ENCODE data around the gene SHANK1.

SHANK1 gene

DNA sequence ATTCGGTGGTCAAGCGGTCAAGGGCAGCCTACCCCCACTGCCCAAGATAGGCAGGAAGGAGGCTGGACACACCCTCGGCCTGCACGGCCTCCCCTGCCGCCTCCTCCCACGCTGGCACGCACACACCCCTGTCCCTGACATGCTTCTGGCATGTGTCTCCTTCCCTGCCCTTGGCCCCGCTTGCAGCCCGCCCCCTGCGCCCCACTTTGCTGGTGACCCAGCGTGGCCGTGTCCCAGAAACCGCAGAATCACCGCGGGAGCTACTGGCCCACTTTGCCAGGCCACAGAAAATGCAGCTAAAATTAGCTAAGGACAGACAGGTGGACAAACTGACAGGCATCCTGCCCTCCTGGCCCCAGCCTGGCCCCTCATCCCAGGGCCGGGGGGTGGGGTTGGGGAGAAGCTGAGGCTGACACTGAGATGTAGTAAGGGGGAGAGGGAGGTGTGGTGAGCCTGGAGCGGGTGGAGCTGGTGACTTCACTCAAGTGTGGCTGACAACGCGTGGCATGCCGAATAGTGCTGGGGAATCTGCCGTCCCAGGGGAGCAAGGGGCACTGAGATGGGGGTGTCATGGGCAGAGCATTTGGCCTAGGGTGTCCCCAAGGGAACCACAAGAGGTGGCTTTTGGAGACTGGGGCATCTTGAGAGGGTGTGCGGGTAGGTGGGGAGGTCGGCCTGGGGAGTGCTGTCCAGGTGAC is 2.4 kb downstream of the SHANK1 start:
- no peak for DNase-seq
- in situ Hi-C loops (cut with HindIII; ENCODE audit: low pct_ligation_motif_present, low pct_unique_long_range_greater_than_20kb, low sequenced_read_pairs): no loop called here

DNA sequence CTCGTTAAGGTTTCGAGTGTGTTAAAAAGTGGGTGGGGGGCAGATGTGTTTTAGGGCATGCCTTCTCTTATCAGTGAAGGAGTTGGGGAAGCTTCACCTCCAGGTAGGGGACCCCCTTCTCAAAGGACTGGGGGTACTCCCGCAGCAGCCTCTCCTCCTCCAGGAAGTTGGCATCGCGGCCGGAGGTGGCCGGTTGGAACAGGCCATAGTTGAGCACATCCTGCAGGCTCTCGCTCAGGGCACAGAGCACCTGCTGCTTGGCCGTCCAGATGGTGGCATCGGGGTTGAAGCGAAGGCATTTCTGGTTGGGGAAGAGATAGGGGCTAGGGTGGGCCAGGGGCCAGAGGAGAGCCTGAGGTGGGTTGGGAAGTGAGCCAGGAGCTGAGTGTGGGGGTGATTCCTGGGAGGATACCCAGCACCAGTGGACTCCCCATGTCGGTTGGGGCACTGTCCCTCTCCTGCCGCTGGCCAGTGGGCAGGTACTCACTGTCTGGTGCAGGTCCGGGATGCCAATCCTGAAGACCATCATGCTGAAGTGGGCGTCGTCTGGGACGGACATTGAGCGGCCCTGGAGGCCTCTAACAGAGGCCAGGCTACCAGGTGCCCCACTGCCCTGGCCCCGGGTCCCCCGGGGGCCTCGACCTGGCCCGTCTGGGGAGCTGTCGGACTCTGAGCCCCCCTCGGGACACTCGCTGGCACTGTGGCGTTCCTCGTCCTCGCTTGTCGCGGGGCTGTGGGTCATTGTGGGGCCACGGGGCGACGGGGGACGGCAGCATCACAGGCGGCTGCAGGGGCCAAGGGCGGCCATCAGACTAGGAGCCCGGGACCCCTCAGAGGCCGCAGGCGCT is 3.2 kb downstream of the SHANK1 start:
- DNase-seq: no peak
- in situ Hi-C loops (cut with HindIII; ENCODE audit: low pct_ligation_motif_present, low pct_unique_long_range_greater_than_20kb, low sequenced_read_pairs): no loop called here

- DNase-seq: no peak
- in situ Hi-C loops (cut with HindIII; ENCODE audit: low pct_ligation_motif_present, low pct_unique_long_range_greater_than_20kb, low sequenced_read_pairs): no loop called here
Observed at GRCh38 chr19:50713556-50714236, 5.9 kb downstream of the SHANK1 start.

GRCh38 chr19:50712833-50713232 is 6.8 kb downstream of the SHANK1 start:
- no peak for DNase-seq
- in situ Hi-C loops (cut with HindIII; ENCODE audit: low pct_ligation_motif_present, low pct_unique_long_range_greater_than_20kb, low sequenced_read_pairs): no loop called here

DNA sequence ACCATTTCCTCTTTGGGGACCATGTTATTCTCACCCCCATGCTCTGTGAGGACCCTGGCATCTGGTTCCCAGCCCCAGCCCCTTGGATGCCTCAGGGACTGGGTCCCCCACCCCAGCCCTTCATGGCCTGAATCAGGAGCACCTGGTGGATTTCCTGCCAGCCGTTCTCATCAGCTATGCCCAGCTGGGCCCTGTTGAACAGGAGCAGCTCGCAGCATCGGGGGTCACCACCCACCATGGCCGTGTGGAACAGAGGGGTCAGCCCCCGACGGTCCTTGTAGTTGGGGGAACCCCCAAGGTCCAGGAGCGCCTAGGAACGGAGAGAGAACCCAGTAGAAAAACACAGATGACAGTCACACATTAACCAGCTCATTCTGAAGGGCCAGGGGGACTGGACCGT is 7.8 kb downstream of the SHANK1 start:
- DNase-seq: no peak
- in situ Hi-C loops (cut with HindIII; ENCODE audit: low pct_ligation_motif_present, low pct_unique_long_range_greater_than_20kb, low sequenced_read_pairs): no loop called here

GRCh38 chr19:50711196-50711595 is 8.4 kb downstream of the SHANK1 start:
- DNase-seq: no peak
- in situ Hi-C loops (cut with HindIII; ENCODE audit: low pct_ligation_motif_present, low pct_unique_long_range_greater_than_20kb, low sequenced_read_pairs): no loop called here

GRCh38 chr19:50710612-50711011 is 9.0 kb downstream of the SHANK1 start:
- no peak for DNase-seq
- in situ Hi-C loops (cut with HindIII; ENCODE audit: low pct_ligation_motif_present, low pct_unique_long_range_greater_than_20kb, low sequenced_read_pairs): no loop called here

GRCh38 chr19:50710094-50710493 is 9.5 kb downstream of the SHANK1 start:
- no peak for DNase-seq
- in situ Hi-C loops (cut with HindIII; ENCODE audit: low pct_ligation_motif_present, low pct_unique_long_range_greater_than_20kb, low sequenced_read_pairs): no loop called here

- in situ Hi-C loops (cut with HindIII; ENCODE audit: low pct_ligation_motif_present, low pct_unique_long_range_greater_than_20kb, low sequenced_read_pairs): no loop called here
- DNase-seq: no peak
Observed at GRCh38 chr19:50708179-50708879, 11.3 kb downstream of the SHANK1 start.

DNA sequence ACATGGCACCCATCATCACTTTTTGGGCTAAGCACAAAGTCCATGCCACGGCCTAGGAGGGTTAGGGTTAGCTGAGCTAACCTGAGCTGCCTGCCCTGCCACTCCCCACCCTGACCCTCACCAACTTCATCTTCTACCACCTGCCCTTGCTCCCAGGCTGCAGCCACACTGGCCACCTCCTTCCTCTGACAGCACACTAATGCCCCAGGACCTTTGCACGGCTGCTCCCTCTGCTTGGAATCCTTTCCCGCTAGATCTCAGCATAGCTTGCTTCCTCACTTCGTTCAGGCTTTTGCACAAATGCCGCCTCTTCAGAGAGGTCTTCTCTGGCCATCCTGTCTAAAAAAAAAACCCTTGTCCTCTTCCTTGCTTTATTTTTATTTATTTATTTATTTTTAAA is 13.2 kb downstream of the SHANK1 start:
- no peak for DNase-seq
- in situ Hi-C loops (cut with HindIII; ENCODE audit: low pct_ligation_motif_present, low pct_unique_long_range_greater_than_20kb, low sequenced_read_pairs): no loop called here

DNA sequence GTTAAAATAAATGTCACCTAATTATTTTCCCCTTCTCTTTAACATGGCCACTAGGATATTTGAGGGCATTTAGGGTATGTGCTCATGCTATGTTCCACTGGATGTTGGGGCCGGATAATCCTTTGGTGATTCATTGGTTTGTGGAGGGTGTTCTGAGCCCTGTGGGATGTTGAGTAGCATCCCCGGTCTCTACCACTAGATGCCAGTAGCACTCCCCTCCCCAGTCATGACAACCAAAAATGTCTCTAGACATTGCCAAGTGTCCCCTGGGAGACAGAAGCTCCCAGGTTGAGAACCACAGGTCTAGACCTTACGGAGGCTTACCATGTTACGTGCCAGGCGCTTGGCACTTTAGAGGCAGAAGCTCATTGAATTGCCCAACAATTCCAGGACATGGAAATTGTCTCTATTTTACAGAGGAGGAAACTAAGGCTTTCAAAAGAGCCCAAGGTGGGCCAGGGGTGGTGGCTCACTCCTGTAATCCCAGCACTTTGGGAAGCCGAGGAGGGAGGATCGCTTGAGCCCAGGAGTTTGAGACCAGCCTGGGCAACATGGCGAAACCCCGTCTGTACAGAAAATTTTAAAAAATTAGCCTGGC is 14.1 kb downstream of the SHANK1 start:
- DNase-seq: peak; percentile 68

GRCh38 chr19:50703915-50704796 is 15.4 kb downstream of the SHANK1 start:
- no peak for DNase-seq
- in situ Hi-C loops (cut with HindIII; ENCODE audit: low pct_ligation_motif_present, low pct_unique_long_range_greater_than_20kb, low sequenced_read_pairs): no loop called here

More for the DNA sequence above, 14.1 kb downstream of the SHANK1 start:
- in situ Hi-C loops (cut with HindIII; ENCODE audit: low pct_ligation_motif_present, low pct_unique_long_range_greater_than_20kb, low sequenced_read_pairs): no loop called here

- DNase-seq: peak; percentile 59
- in situ Hi-C loops (cut with HindIII; ENCODE audit: low pct_ligation_motif_present, low pct_unique_long_range_greater_than_20kb, low sequenced_read_pairs): no loop called here
Observed at GRCh38 chr19:50702871-50703829, 16.5 kb downstream of the SHANK1 start.

GRCh38 chr19:50702158-50702870 is 17.3 kb downstream of the SHANK1 start:
- in situ Hi-C loops (cut with HindIII; ENCODE audit: low pct_ligation_motif_present, low pct_unique_long_range_greater_than_20kb, low sequenced_read_pairs): no loop called here

GRCh38 chr19:50701367-50701985 is 18.1 kb downstream of the SHANK1 start:
- in situ Hi-C loops (cut with HindIII; ENCODE audit: low pct_ligation_motif_present, low pct_unique_long_range_greater_than_20kb, low sequenced_read_pairs): no loop called here

More at GRCh38 chr19:50702158-50702870, 17.3 kb downstream of the SHANK1 start:
- DNase-seq: no peak

More at GRCh38 chr19:50701367-50701985, 18.1 kb downstream of the SHANK1 start:
- DNase-seq: no peak

Measured in ACHN (cell line).